Kidney glomerular epithelial cell (primary cell): ENCODE measurements around the gene ITGAV.
"Not testable (repeated sequence)": the region's sequence is repeated elsewhere in the genome, so short reads cannot be mapped to it uniquely, and the experiment has no call there.

ENCODE experiments used
- DNase-seq: peaks from one replicate; lab custom pipeline; 2025; lab: John Stamatoyannopoulos, UW

ITGAV gene

GRCh38 chr2:186589612-186590349 is at the start of gene ITGAV:
ITGAV (plus strand) TSS chr2:186590056; CDS start chr2:186590339, 283 bp downstream.
- DNase-seq, result peak; percentile 81

DNA sequence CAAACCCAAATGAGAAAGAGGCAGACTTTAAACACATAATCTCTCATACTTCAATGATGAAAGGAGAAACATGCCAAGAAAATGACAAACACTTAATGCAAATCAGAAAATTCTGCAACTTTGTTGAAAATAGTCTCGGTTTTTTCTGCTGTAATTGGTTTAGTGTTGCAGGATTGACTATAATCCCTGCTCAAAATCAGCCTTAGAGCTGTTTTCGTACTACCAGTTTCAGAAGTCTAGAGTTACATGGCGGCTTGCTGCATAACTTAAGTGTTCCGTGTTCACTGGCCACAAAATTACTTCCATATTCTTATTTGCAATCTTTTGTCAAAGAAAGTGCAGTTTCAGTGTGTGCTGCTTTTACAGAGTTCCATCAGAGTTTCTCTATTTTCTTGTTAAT is 48.9 kb upstream of the ITGAV start:
- DNase-seq, result no peak

GRCh38 chr2:186542002-186542401 is 47.9 kb upstream of the ITGAV start:
- DNase-seq, result no peak

DNA sequence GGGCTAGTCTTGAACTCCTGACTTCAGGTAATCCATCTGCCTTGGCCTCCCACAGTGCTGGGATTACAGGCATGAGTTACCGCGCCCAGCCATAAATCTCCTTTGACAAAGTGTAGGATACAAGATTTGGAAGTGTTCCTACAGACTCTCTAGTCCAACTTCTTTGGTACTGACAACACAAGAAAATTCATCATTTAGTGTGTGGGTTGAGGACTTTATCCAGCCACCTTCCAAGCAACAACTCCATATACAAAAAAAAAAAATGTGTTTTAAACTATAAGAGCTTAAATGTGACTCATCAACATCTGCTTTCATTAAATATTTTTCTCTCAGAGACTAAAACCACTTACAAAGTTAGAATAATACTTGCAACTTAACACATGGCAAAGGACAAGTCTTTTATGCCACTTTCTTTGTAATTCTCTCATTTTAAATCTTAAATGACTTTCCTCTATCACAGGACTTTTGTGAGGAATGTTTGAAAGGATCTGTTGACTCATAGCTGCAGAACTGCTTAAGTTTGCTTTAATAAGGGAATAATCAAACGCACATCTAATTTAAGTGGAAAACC is 46.2 kb upstream of the ITGAV start:
- peak; percentile 83 for DNase-seq

DNA sequence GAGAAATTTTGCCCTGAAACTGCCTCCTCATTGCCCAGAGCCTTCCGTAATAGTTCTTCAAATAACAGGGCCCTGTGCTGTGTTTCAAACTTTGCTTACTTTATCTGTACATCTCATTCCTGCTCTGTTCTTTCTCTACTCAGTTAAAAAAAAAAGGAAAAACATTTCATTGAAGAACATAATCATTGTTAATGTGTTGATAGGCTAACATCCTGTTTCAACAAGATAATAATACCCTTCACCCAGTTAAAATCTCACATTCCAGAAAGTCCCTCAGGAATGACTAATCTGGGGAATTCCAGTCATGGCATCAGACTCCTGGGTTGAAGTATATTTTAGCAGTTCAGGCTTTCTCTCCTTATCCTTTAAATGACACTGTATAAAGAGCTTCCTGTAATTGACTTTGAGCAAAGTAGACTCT is 45.6 kb upstream of the ITGAV start:
- DNase-seq, result peak; percentile 96

GRCh38 chr2:186546846-186547245 is 43.0 kb upstream of the ITGAV start:
- DNase-seq, result no peak

- peak; percentile 46 for DNase-seq
Measured at GRCh38 chr2:186551323-186552050, 38.4 kb upstream of the ITGAV start.

DNA sequence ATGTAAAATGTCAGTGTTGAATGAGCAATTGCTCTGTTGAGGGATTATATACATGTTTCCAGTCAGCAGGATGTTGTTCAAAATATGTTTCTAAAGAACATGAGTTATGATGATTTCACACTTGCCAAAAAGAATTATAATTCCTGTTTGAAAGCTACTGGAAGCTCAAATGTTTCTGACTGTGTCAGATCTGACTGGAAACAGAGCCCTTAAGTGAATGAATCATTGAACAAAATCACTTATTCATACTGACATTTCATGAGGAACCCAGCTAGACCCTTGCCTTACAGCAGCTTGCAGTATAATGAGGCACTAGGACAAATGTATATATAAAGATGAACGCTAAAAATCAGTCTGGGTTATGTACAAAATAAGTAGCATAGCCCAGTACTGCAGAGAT is 35.4 kb upstream of the ITGAV start:
- no peak for DNase-seq

DNA sequence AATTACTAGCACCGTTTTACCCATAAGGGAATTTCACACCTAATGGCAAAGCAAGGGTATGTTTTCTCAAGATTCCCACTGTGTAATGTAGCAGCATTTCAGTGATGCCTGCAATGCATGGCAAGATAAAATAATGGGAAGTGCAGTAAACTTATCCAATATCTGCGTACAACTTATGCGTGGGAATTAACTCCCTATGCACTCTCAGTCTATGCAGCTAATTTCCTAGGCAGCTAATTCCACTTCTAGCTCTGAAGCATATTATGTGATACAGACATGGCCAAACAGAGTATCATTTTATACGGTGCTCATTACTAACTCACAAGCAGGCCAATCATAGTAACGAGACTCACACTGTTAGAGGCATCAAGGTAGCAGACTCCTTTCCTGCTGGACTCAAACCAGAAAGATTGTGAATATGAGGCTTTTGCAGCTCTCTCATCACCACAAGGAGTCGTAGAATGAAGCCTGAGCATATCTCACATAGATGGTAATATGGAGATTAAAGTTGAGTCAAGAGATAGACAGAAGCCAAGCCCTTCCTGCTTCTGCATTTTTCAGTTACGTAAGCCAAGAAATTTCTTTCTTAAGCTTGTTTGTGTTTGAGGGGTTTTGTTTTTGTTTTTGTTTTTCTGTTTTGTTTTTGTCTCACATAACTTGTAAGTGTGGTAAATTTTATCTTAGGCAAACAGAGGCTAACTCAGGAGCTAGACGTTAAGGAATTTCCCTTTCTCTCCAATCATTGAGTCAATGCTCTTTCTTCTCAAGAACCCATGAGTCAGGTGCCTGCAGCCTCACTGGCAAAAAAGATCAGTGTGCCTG is 34.8 kb upstream of the ITGAV start:
- DNase-seq, result peak; percentile 21

DNA sequence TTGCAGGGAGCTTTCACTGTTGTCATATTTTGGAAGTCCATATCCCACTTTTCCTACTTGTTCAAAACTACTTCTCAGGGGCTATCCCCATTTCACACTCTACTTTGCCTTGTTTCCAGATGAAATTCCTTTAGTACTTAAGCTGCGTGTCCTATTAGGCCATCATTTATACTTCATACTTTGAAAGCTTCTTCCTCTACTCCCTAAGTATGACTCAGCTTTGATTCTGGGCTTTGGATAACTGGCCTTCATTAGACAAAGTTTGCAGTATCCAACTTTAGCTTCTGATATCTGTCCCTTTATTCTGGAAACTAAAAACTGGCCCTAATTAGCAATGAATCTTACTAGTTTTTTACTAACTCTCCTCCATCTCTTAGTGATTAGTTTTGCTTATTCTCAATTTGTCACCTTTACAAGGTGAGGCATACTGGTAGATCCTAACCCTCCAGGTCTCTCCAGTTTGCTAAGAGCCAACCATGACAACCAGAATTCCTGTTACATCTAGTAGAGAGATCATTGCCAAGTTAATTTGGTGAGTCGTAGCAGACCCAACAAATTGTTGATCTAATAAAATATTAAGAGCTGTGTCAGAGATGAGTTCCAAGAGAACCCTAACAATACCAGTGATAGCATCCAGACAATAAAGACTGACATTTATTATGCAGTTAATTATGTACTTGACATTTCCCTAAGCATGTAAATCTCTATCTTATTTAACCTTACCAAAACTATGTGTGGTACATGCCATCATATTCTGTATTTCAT is 31.2 kb upstream of the ITGAV start:
- no peak for DNase-seq

- no peak for DNase-seq
Measured at GRCh38 chr2:186559370-186559769, 30.5 kb upstream of the ITGAV start.

DNA sequence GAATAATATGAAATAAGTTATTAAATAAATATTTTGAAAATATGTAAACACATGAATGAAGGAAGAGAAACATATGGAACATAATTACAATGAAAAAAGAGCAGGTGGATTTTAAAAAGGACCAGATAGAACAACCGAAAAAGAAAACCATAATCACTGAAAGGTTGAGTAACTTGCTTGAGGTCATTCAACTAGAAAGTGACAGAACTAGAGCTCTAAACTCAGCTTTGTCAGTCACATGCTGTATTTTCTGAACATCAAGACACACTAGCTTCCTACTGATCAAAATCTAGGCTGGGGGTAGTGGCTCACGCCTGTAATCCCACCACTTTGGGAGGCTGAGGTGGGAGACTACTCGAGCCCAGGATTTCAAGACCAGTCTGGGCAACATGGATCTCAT is 30.0 kb upstream of the ITGAV start:
- no peak for DNase-seq

GRCh38 chr2:186560254-186560653 is 29.6 kb upstream of the ITGAV start:
- DNase-seq, result no peak

GRCh38 chr2:186561467-186562208 is 28.2 kb upstream of the ITGAV start:
- DNase-seq, result no peak

GRCh38 chr2:186562209-186562578 is 27.7 kb upstream of the ITGAV start:
- DNase-seq, result no peak

GRCh38 chr2:186568600-186568999 is 21.3 kb upstream of the ITGAV start:
- DNase-seq, result not testable (repeated sequence)

DNA sequence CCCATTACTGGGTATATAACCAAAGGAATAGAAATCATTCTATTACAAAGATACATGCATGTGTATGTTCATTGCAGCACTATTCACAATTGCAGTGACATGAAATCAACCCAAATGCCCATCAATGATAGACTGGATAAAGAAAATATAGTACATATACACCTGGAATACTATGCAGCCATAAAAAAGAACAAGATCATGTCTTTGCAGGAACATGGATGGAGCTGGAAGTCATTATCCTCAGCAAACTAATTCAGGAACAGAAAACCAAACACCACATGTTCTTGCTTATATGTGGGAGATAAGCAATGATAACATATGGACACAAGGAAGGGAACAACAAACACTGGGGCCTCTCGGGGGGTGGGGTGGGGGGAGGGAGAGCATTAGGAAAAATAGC is 20.7 kb upstream of the ITGAV start:
- DNase-seq, result not testable (repeated sequence)

DNA sequence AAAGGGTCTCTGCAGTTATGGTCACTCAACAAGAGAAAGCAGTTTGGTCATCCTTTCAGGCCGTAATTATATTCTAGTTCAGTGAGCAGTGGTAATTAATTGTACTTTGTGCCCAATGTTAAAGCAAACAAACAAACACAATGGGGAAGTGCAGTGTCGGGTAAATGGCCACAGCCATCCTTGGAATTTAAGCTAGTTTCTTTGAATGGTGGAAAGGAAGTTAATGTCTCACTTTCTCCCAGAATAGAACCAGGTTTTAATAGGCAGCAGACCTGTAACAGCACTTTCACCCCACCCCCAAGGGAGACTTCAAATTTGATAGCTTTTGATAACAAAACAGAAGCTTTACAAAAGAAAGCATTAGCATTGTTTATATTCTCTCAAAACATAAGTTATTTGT is 20.0 kb upstream of the ITGAV start:
- peak; percentile 85 for DNase-seq

DNA sequence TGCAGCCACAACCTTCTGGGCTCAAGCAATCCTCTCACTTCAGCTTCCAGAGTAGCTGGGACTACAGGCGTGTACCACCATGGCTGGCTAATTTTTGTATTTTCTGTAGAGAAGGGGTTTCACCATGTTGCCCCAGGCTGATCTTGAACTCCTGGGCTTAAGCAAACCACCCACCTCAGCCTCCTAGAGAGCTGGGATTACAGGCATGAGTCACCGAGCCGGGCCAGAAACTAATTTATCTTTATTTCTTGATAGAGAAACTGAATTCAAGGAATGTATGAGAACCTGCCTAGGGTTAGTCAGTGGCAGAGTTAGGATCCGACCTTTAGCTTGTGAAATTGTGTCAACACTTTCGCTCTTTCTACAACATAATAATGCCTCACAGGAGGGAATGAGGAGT is 19.3 kb upstream of the ITGAV start:
- peak; percentile 88 for DNase-seq

- peak; percentile 35 for DNase-seq
Measured at GRCh38 chr2:186572705-186573104, 17.2 kb upstream of the ITGAV start.

DNA sequence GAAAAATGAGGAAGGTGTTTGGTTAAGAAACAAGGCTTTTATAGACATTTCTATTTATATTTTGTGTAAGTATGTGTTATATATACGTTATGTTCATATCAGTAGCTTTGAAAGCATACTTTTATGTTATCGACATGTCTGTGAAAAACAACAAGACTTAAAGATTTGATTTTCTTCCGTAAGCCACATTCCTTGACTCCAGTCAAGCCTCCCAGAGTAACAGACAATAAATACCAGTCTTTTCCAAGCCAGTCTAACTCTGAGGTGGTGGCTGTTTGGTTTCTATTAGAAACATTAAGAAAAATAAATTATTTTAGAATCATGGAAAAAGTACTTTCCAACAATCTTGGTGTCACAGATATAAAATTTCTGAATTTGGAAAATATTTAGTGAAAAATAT is 16.3 kb upstream of the ITGAV start:
- DNase-seq, result peak; percentile 71
